Stomach (tissue), 4 donors: ENCODE measurements around the gene KLHL14.

Source experiments
- EP300 ChIP-seq: sonication (generic); formaldehyde crosslinking; IDR thresholded peaks from one replicate; pipeline ENCODE4 v1.6.1; 2017; ENCODE audit warnings: antibody characterized with exemption
- POLR2AphosphoS5 ChIP-seq, 3 donors: sonication (generic); formaldehyde crosslinking; IDR thresholded peaks; one replicate each; pipeline ENCODE4 v1.6.1; 2016; ENCODE audit warnings: antibody characterized with exemption in 3 of 3
- TF ChIP-seq, protein P1 (sequence below), 7 experiments: fragments of 450-650 bp in 4 of 7; fragments of 200-600 bp in 3 of 7; sonication (generic) in 3 of 7; IDR thresholded peaks; one replicate each; pipeline ENCODE4 v1.5.1; 2016 to 2019; ENCODE audit warnings: antibody characterized with exemption in 7 of 7, control low read depth in 2 of 7, mild to moderate bottlenecking in 1 of 7

GRCh38 chr18:32763293-32763692 is 9.5 kb downstream of the KLHL14 start:
- TF ChIP-seq, protein P1, sequence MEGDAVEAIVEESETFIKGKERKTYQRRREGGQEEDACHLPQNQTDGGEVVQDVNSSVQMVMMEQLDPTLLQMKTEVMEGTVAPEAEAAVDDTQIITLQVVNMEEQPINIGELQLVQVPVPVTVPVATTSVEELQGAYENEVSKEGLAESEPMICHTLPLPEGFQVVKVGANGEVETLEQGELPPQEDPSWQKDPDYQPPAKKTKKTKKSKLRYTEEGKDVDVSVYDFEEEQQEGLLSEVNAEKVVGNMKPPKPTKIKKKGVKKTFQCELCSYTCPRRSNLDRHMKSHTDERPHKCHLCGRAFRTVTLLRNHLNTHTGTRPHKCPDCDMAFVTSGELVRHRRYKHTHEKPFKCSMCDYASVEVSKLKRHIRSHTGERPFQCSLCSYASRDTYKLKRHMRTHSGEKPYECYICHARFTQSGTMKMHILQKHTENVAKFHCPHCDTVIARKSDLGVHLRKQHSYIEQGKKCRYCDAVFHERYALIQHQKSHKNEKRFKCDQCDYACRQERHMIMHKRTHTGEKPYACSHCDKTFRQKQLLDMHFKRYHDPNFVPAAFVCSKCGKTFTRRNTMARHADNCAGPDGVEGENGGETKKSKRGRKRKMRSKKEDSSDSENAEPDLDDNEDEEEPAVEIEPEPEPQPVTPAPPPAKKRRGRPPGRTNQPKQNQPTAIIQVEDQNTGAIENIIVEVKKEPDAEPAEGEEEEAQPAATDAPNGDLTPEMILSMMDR (IDR thresholded peaks at IDR 0.05), result no peak
- TF ChIP-seq POLR2AphosphoS5 (IDR thresholded peaks at IDR 0.05), result no peak
- no peak for TF ChIP-seq EP300
